ENCODE results near the gene PREX1. TPM values are rescaled to one million over a fixed set of nuclear protein-coding genes. Genes with fewer than 3 reads are reported as not detected.

PREX1 gene
- total RNA-seq, 1 donor from 2014 or later, result 44.0 TPM

- no peak for DNase-seq (ENCODE audit: low spot score)
Measured at GRCh38 chr20:48721324-48722001, 106.3 kb downstream of the PREX1 start.

GRCh38 chr20:48720256-48720985 is 107.4 kb downstream of the PREX1 start:
- DNase-seq (ENCODE audit: low spot score), result no peak

GRCh38 chr20:48719598-48720255 is 108.1 kb downstream of the PREX1 start:
- DNase-seq (ENCODE audit: low spot score), result no peak

- DNase-seq (ENCODE audit: low spot score), result no peak
Measured at GRCh38 chr20:48718786-48719578, 108.8 kb downstream of the PREX1 start.

- no peak for DNase-seq (ENCODE audit: low spot score)
Measured at GRCh38 chr20:48717680-48718223, 110.0 kb downstream of the PREX1 start.

- DNase-seq (ENCODE audit: low spot score), result no peak
Measured at GRCh38 chr20:48717095-48717672, 110.6 kb downstream of the PREX1 start.

GRCh38 chr20:48716541-48716940 is 111.3 kb downstream of the PREX1 start:
- no peak for DNase-seq (ENCODE audit: low spot score)

GRCh38 chr20:48716086-48716485 is 111.7 kb downstream of the PREX1 start:
- DNase-seq (ENCODE audit: low spot score), result no peak

GRCh38 chr20:48714764-48715163 is 113.0 kb downstream of the PREX1 start:
- no peak for DNase-seq (ENCODE audit: low spot score)

GRCh38 chr20:48711696-48712464 is 115.9 kb downstream of the PREX1 start:
- no peak for DNase-seq (ENCODE audit: low spot score)

- no peak for DNase-seq (ENCODE audit: low spot score)
Measured at GRCh38 chr20:48711044-48711428, 116.8 kb downstream of the PREX1 start.

- no peak for DNase-seq (ENCODE audit: low spot score)
Measured at GRCh38 chr20:48710341-48711043, 117.3 kb downstream of the PREX1 start.

GRCh38 chr20:48709744-48710143 is 118.1 kb downstream of the PREX1 start:
- DNase-seq (ENCODE audit: low spot score), result no peak

- no peak for DNase-seq (ENCODE audit: low spot score)
Measured at GRCh38 chr20:48709058-48709691, 118.6 kb downstream of the PREX1 start.

- no peak for DNase-seq (ENCODE audit: low spot score)
Measured at GRCh38 chr20:48708630-48709029, 119.2 kb downstream of the PREX1 start.

GRCh38 chr20:48708116-48708515 is 119.7 kb downstream of the PREX1 start:
- no peak for DNase-seq (ENCODE audit: low spot score)

GRCh38 chr20:48706710-48707365 is 121.0 kb downstream of the PREX1 start:
- DNase-seq (ENCODE audit: low spot score), result no peak

GRCh38 chr20:48706116-48706656 is 121.6 kb downstream of the PREX1 start:
- DNase-seq (ENCODE audit: low spot score), result no peak
